Measurements from ENCODE around the gene PTTG1IP. TPM values are rescaled to one million over a fixed set of nuclear protein-coding genes. Genes with fewer than 3 reads are reported as not detected.

PTTG1IP gene
- total and polyA plus RNA-seq, 2 donors (not counting 1 experiment from before 2014, with no cell fraction given): 30.7 to 58.6 TPM

DNA sequence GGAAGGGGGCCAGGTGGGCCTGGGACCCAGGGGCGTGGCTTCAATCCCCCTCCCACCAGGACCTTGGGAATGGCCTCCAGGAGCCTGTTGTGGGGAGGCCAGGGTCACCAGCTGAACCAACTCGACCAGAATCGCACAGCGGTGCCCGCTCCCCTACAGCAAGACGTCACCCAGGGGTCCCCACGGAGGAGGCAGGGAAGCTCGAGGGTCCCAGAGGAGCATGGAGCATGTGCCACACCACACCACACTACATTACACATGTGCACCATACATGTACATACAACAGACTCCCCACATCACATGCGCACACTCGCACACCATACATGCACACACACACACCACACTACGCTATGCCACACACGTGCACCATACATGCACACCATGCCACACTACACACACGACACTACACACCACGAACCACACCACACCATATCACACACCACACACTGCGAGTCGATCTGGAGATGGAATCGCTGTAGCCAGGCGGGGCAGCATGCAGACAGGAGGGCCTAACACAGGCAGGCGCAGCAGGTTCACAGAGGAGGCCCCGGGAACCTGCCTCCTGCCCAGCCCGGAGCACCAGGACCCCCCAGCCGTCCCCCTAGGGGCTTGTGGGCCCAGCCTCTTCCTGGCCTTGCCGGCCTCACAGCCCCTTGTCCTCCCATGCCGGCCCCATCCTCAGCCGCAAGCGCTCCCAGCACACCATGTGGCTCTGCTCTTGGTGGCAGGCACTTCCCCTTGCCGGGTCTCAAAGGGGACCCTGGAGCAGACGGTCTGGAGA is 46.6 kb upstream of the PTTG1IP start:
- Mint-ChIP-seq H3K4me3 (peak overlapping the region; percentile 96), H3K27me3 (no peaks in the 10 kb centered on the region), H3K27ac (peak overlapping the region; percentile 89), H3K9me3 (ENCODE audit: insufficient read depth) (no peaks in the 10 kb centered on the region), H3K4me1 (peaks cover 82% of the 10 kb centered on the region)
- POLR2A ChIA-PET: interaction anchor here (0.6 to 1.4 kb wide), 4 partner anchors 8 to 197 kb away, joined by 3 to 10 read pairs (median 8); no protein-coding TSS in a partner anchor
- H3K9me3 ChIP-seq (ENCODE audit: control extremely low read depth in 1 of 3, control insufficient read depth in 2 of 3, insufficient read depth in 1 of 3, low read length in 2 of 3): no peaks in the 10 kb centered on the region
- peak overlapping the region; percentile 51 for H2AFZ ChIP-seq (ENCODE audit: insufficient read depth, low read depth, low read length, poor library complexity, severe bottlenecking)
- peak overlapping the region; percentile 90 for H3K4me2 ChIP-seq (replicated peaks; ENCODE audit: low read depth, low read length, poor library complexity, severe bottlenecking)
- no peaks in the 10 kb centered on the region for H3K27me3 ChIP-seq (replicated peaks in 1 of 4; ENCODE audit: control extremely low read depth in 1 of 4, control insufficient read depth in 3 of 4, insufficient read depth in 4 of 4, low read length in 3 of 4)
- peak overlapping the region; percentile 82 to 87 for H3K27ac ChIP-seq (ENCODE audit: low read length in 2 of 2)
- H3K4me1 ChIP-seq (ENCODE audit: control insufficient read depth in 2 of 2, insufficient read depth in 2 of 2, low read length in 2 of 2): peaks cover 82 to 90% of the 10 kb centered on the region in 2 donors
- intact Hi-C loops (cut with micrococcal nuclease): no loop called here
- peaks cover 0 to 27% of the 10 kb centered on the region in 2 experiments for H3K36me3 ChIP-seq (replicated peaks in 1 of 2; ENCODE audit: control extremely low read depth in 1 of 2, control insufficient read depth in 1 of 2, extremely low read depth in 1 of 2, insufficient read depth in 2 of 2, low read length in 1 of 2)
- peak; percentile 14 for ATAC-seq (ENCODE audit: low read depth)
- TF ChIP-seq, protein P1, sequence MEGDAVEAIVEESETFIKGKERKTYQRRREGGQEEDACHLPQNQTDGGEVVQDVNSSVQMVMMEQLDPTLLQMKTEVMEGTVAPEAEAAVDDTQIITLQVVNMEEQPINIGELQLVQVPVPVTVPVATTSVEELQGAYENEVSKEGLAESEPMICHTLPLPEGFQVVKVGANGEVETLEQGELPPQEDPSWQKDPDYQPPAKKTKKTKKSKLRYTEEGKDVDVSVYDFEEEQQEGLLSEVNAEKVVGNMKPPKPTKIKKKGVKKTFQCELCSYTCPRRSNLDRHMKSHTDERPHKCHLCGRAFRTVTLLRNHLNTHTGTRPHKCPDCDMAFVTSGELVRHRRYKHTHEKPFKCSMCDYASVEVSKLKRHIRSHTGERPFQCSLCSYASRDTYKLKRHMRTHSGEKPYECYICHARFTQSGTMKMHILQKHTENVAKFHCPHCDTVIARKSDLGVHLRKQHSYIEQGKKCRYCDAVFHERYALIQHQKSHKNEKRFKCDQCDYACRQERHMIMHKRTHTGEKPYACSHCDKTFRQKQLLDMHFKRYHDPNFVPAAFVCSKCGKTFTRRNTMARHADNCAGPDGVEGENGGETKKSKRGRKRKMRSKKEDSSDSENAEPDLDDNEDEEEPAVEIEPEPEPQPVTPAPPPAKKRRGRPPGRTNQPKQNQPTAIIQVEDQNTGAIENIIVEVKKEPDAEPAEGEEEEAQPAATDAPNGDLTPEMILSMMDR (IDR thresholded peaks at IDR 0.05): no peak
- no peak for TF ChIP-seq EZH2 (IDR thresholded peaks at IDR 0.05; ENCODE audit: borderline replicate concordance, insufficient read depth, low read depth, low read length, poor library complexity, severe bottlenecking)
- whole genome bisulfite sequencing (ENCODE audit: insufficient coverage): 24% methylated on average over 27 of the region's 28 CpGs
- peaks cover 76% of the 10 kb centered on the region for H3K79me2 ChIP-seq (ENCODE audit: control insufficient read depth, insufficient read depth, low read length)
- CTCF ChIA-PET: interaction anchor here (0.6 to 10.1 kb wide), 13 partner anchors 9 to 439 kb away, joined by 3 to 108 read pairs (median 5); partner anchors contain the start of gene UBE2G2
- peaks cover 27% of the 10 kb centered on the region for H4K20me1 ChIP-seq (ENCODE audit: control insufficient read depth, insufficient read depth, low read length, poor library complexity, severe bottlenecking)
- peak overlapping the region; percentile 74 to 99 (median 87) for H3K4me3 ChIP-seq (ENCODE audit: control extremely low read depth in 1 of 5, extremely low read depth in 1 of 5, insufficient read depth in 1 of 5, low read depth in 2 of 5, low read length in 4 of 5)
- H3K9ac ChIP-seq (ENCODE audit: low read length): peak overlapping the region; percentile 81
- no peak for DNase-seq
